ENCODE data around the gene NDFIP2. TPM values are rescaled to one million over a fixed set of nuclear protein-coding genes. Genes with fewer than 3 reads are reported as not detected.

The NDFIP2 gene
- total and polyA plus RNA-seq, 10 donors: 2.1 to 27.3 (median 14.0) TPM

- DNase-seq: no peak
- no peaks in the 10 kb centered on the region for H3K9me3 ChIP-seq
- H3K27ac ChIP-seq: no peak overlapping the region
- TF ChIP-seq POLR2A (IDR thresholded peaks at IDR 0.05) (no peak), CTCF (IDR thresholded peaks at IDR 0.05 in 8 of 11, conservative IDR thresholded peaks at IDR 0.05 in 3 of 11) (no peak), POLR2AphosphoS5 (IDR thresholded peaks at IDR 0.05) (no peak)
- no peaks in the 10 kb centered on the region for H3K27me3 ChIP-seq (replicated peaks in 1 of 7)
- no peaks in the 10 kb centered on the region for H3K36me3 ChIP-seq
- no peaks in the 10 kb centered on the region for H3K4me1 ChIP-seq
- H3K4me3 ChIP-seq: no peak overlapping the region
- 91 to 95% (median 92%) methylated on average over 1 of the region's 1 CpG for WGBS, 5 donors
- intact Hi-C loops (cut with DNase I; ENCODE audit: low total_unique reads): no loop called here
Observed at GRCh38 chr13:79463604-79464003, 17.4 kb upstream of the NDFIP2 start.

- H3K9me3 ChIP-seq: no peaks in the 10 kb centered on the region
- intact Hi-C loops (cut with DNase I; ENCODE audit: low total_unique reads): no loop called here
- no peaks in the 10 kb centered on the region for H3K27me3 ChIP-seq (replicated peaks in 1 of 7)
- no peak for TF ChIP-seq POLR2AphosphoS5 (IDR thresholded peaks at IDR 0.05)
- no peak for TF ChIP-seq POLR2A (IDR thresholded peaks at IDR 0.05)
- no peak for TF ChIP-seq CTCF (IDR thresholded peaks at IDR 0.05 in 8 of 11, conservative IDR thresholded peaks at IDR 0.05 in 3 of 11)
- no peak overlapping the region for H3K27ac ChIP-seq
- WGBS, 5 donors: 74 to 88% (median 81%) methylated on average over 2 of the region's 2 CpGs
- no peaks in the 10 kb centered on the region for H3K36me3 ChIP-seq
- H3K4me1 ChIP-seq: no peaks in the 10 kb centered on the region
- H3K4me3 ChIP-seq: no peak overlapping the region
- no peak for DNase-seq
Observed at GRCh38 chr13:79466872-79467271, 14.1 kb upstream of the NDFIP2 start.

GRCh38 chr13:79468402-79468801, 12.6 kb upstream of the NDFIP2 start:
- DNase-seq: no peak
- no peak overlapping the region for H3K4me3 ChIP-seq
- TF ChIP-seq POLR2AphosphoS5 (IDR thresholded peaks at IDR 0.05): no peak
- TF ChIP-seq CTCF (IDR thresholded peaks at IDR 0.05 in 8 of 11, conservative IDR thresholded peaks at IDR 0.05 in 3 of 11): no peak
- TF ChIP-seq POLR2A (IDR thresholded peaks at IDR 0.05): no peak
- 74 to 90% (median 83%) methylated on average over 1 of the region's 1 CpG for WGBS, 5 donors
- no peaks in the 10 kb centered on the region for H3K4me1 ChIP-seq
- intact Hi-C loops (cut with DNase I; ENCODE audit: low total_unique reads): no loop called here
- no peaks in the 10 kb centered on the region for H3K36me3 ChIP-seq
- H3K27ac ChIP-seq: no peak overlapping the region
- H3K27me3 ChIP-seq (replicated peaks in 1 of 7): no peaks in the 10 kb centered on the region
- no peaks in the 10 kb centered on the region for H3K9me3 ChIP-seq

- no peaks in the 10 kb centered on the region for H3K4me1 ChIP-seq
- intact Hi-C loops (cut with DNase I; ENCODE audit: low total_unique reads): no loop called here
- DNase-seq: no peak
- no peaks in the 10 kb centered on the region for H3K36me3 ChIP-seq
- no peak for TF ChIP-seq POLR2A (IDR thresholded peaks at IDR 0.05)
- TF ChIP-seq CTCF (IDR thresholded peaks at IDR 0.05 in 8 of 11, conservative IDR thresholded peaks at IDR 0.05 in 3 of 11): no peak
- TF ChIP-seq POLR2AphosphoS5 (IDR thresholded peaks at IDR 0.05): no peak
- H3K9me3 ChIP-seq: peaks cover 0 to 3% (median 0%) of the 10 kb centered on the region in 8 donors
- 80 to 92% (median 90%) methylated on average over 3 of the region's 3 CpGs for WGBS, 5 donors
- no peak overlapping the region for H3K27ac ChIP-seq
- H3K27me3 ChIP-seq (replicated peaks in 1 of 7): no peaks in the 10 kb centered on the region
- H3K4me3 ChIP-seq: no peak overlapping the region
Observed at GRCh38 chr13:79468819-79469218, 12.1 kb upstream of the NDFIP2 start.

All from spleen (tissue), 11 donors.